ENCODE measurements around the gene SOX5.

GRCh38 chr12:23631786-23632377 is 317.6 kb downstream of the SOX5 start:
- TF ChIP-seq POLR2A (IDR thresholded peaks at IDR 0.05) (no peak), CTCF (IDR thresholded peaks at IDR 0.05) (no peak)

Data from esophagus squamous epithelium (tissue), 4 donors.